Ovary (tissue), 9 donors: ENCODE results near the gene TBC1D24. TPM values are rescaled to one million over a fixed set of nuclear protein-coding genes. Genes with fewer than 3 reads are reported as not detected.

Experiments used
- DNase-seq, 5 donors: peaks; one replicate each; pipeline ENCODE4 v3.0.0-alpha.2; 2019 to 2020
- H3K27ac ChIP-seq, 2 donors: fragments of 200-600 bp; one replicate each; pipeline versions ENCODE4 v1.5.1 to v1.8.0; 2019 to 2022
- H3K27me3 ChIP-seq: fragments of 200-600 bp; one replicate; pipeline ENCODE4 v1.8.0; 2022
- H3K36me3 ChIP-seq: fragments of 200-600 bp; sonication (generic); one replicate; pipeline ENCODE4 v1.5.1; 2019
- H3K4me1 ChIP-seq: one replicate; pipeline ENCODE4 v1.8.1; 2013; ENCODE audit warnings: mild to moderate bottlenecking, moderate library complexity; ENCODE audit not compliant: insufficient read depth
- H3K4me3 ChIP-seq: fragments of 200-600 bp; sonication (generic); one replicate; pipeline ENCODE4 v1.5.1; 2017
- H3K9me3 ChIP-seq, 2 donors: fragments of 200-600 bp in 1 of 2; sonication (generic) in 1 of 2; one replicate each; pipeline versions ENCODE4 v1.5.1 to v1.8.1; 2013 to 2019; ENCODE audit warnings: mild to moderate bottlenecking in 1 of 2, moderate library complexity in 1 of 2
- CTCF ChIP-seq, 3 donors: fragments of 450-650 bp in 2 of 3; fragments of 200-600 bp in 1 of 3; IDR thresholded peaks; one replicate each; pipeline versions ENCODE4 v1.5.1 to v1.8.0; 2016 to 2022; ENCODE audit warnings: antibody characterized with exemption in 3 of 3, mild to moderate bottlenecking in 1 of 3
- EP300 ChIP-seq: sonication (generic); formaldehyde crosslinking; IDR thresholded peaks from one replicate; pipeline ENCODE4 v1.6.1; 2017; ENCODE audit warnings: antibody characterized with exemption
- POLR2A ChIP-seq: fragments of 450-650 bp; IDR thresholded peaks from one replicate; pipeline ENCODE4 v1.6.1; 2017; ENCODE audit warnings: antibody characterized with exemption, mild to moderate bottlenecking, moderate library complexity
- WGBS, 3 donors: extraction: QIAGEN DNeasy Blood & Tissue Kit in 1 of 3; methylation state at CpG; one replicate each; pipeline versions ENCODE4 v1.1.5 to v1.1.7; 2013 to 2017; 5-methylcytosine and 5-hydroxymethylcytosine counted together
- intact Hi-C, 4 donors: fragments of 100-400 bp; cut with DNase I; formaldehyde crosslinking; loops; one replicate each; pipeline versions ENCODE4 v1.11.0 to v1.15.1; 2022 to 2023
- polyA plus RNA-seq, 2 donors: library from polyadenylated mRNA; stranded (reverse); fragments of 200-250 nt in 1 of 2; fragments of 350-450 nt in 1 of 2; fragmentation: Illumina TruSeq in 1 of 2; extraction: RNeasy Lipid Tissue Mini Kit (QIAGEN cat#74804) in 1 of 2; gene quantifications; one replicate each; pipeline ENCODE4 v1.2.3, GENCODE V29; 2013 to 2014
- total RNA-seq, 7 donors: library from RNA; depleted of rRNA in 2 of 7; stranded (reverse); fragments of >200 nt in 2 of 7; fragmentation: NEBNext Ultra II Directional in 3 of 7; extraction: Animal tissue kit (Norgen Biotek cat#: 25700) in 3 of 7; gene quantifications; one replicate each; pipeline versions ENCODE4 v1.1.0 to v1.2.4, GENCODE V29; 2016 to 2023
- donor health status: DM: no; HTN: no; CAD: no; lungs with moderate emphysema.
- donor health status: DM: no; HTN: no; CAD: no.
- donor health status: Bipolar disorder and iron deficiency.
- donor health status: DM: yes; HTN: yes; CAD: no.
- donor health status: DM: no; HTN: no; CAD: no.
- donor health status: DM: yes; HTN: yes; CAD: no.

TBC1D24 gene
- total and polyA plus RNA-seq, 9 donors, result 1.9 to 8.1 (median 6.0) TPM

GRCh38 chr16:2490190-2491105, 15.5 kb downstream of the TBC1D24 start:
- H3K9me3 ChIP-seq, result no peaks in the 10 kb centered on the region
- H3K4me3 ChIP-seq, result no peak overlapping the region
- no peak for DNase-seq
- H3K4me1 ChIP-seq, result no peaks in the 10 kb centered on the region
- intact Hi-C loops, result no loop called here
- no peaks in the 10 kb centered on the region for H3K36me3 ChIP-seq
- H3K27ac ChIP-seq, result no peak overlapping the region
- TF ChIP-seq CTCF (IDR thresholded peaks at IDR 0.05), result no peak
- no peak for TF ChIP-seq POLR2A
- no peak for TF ChIP-seq EP300
- no peaks in the 10 kb centered on the region for H3K27me3 ChIP-seq
- 89 to 91% (median 89%) methylated on average over 22 to 23 of the region's 23 CpGs for WGBS, 3 donors

- DNase-seq, result no peak
- WGBS, 3 donors, result 88 to 92% (median 89%) methylated on average over 13 of the region's 13 CpGs
- intact Hi-C loops, result no loop called here
These were observed 17.4 kb downstream of the TBC1D24 start for GRCh38 chr16:2492292-2492691.

GRCh38 chr16:2493605-2494004, 18.7 kb downstream of the TBC1D24 start:
- WGBS, 3 donors, result 80 to 84% (median 81%) methylated on average over 6 of the region's 6 CpGs
- Histone ChIP-seq H3K27me3 (no peaks in the 10 kb centered on the region), H3K9me3 (no peaks in the 10 kb centered on the region), H3K27ac (no peak overlapping the region), H3K4me3 (no peak overlapping the region), H3K4me1 (no peaks in the 10 kb centered on the region), H3K36me3 (no peaks in the 10 kb centered on the region)
- no peak for TF ChIP-seq EP300
- no peak for TF ChIP-seq POLR2A
- TF ChIP-seq CTCF (IDR thresholded peaks at IDR 0.05), result no peak
- no peak for DNase-seq
- intact Hi-C loops, result no loop called here

More at GRCh38 chr16:2492292-2492691, 17.4 kb downstream of the TBC1D24 start:
- TF ChIP-seq EP300 (no peak), POLR2A (no peak), CTCF (IDR thresholded peaks at IDR 0.05) (no peak)
- Histone ChIP-seq H3K36me3 (no peaks in the 10 kb centered on the region), H3K4me1 (no peaks in the 10 kb centered on the region), H3K27ac (no peak overlapping the region), H3K27me3 (no peaks in the 10 kb centered on the region), H3K9me3 (no peaks in the 10 kb centered on the region), H3K4me3 (no peak overlapping the region)

GRCh38 chr16:2494616-2495015, 19.7 kb downstream of the TBC1D24 start:
- Histone ChIP-seq H3K27ac (no peak overlapping the region), H3K9me3 (no peaks in the 10 kb centered on the region), H3K4me3 (no peak overlapping the region), H3K4me1 (no peaks in the 10 kb centered on the region), H3K27me3 (no peaks in the 10 kb centered on the region), H3K36me3 (no peaks in the 10 kb centered on the region)
- intact Hi-C loops, result no loop called here
- DNase-seq, result no peak
- WGBS, 3 donors, result 80 to 87% (median 81%) methylated on average over 5 of the region's 5 CpGs
- TF ChIP-seq EP300 (no peak), POLR2A (no peak), CTCF (IDR thresholded peaks at IDR 0.05) (no peak)
